ENCODE data around the gene DUOXA1.
A peak's percentile ranks its signal among the peaks of the same experiment; 100 is the strongest.

DUOXA1 gene

GRCh38 chr15:45133561-45133920 is 3.9 kb upstream of the DUOXA1 start:
- H3K4me3 ChIP-seq (ENCODE audit: insufficient read depth, low read depth, low read length, poor library complexity, severe bottlenecking) = no peak overlapping the region
- H3K27ac ChIP-seq (ENCODE audit: insufficient read depth, low read length, poor library complexity, severe bottlenecking) = no peak overlapping the region
- peaks cover 5% of the 10 kb centered on the region for H3K4me1 ChIP-seq (ENCODE audit: control insufficient read depth, insufficient read depth, low read length, poor library complexity, severe bottlenecking)
- peaks cover 45% of the 10 kb centered on the region for H3K27me3 ChIP-seq (replicated peaks; ENCODE audit: control insufficient read depth, insufficient read depth, low read length, poor library complexity, severe bottlenecking)
- DNase-seq = no peak
- H3K36me3 ChIP-seq (ENCODE audit: control insufficient read depth, insufficient read depth, low read length) = no peaks in the 10 kb centered on the region
- H3K9me3 ChIP-seq (ENCODE audit: control insufficient read depth, low read length) = no peaks in the 10 kb centered on the region

GRCh38 chr15:45132844-45133560 is 3.3 kb upstream of the DUOXA1 start:
- Histone ChIP-seq H3K27me3 (replicated peaks; ENCODE audit: control insufficient read depth, insufficient read depth, low read length, poor library complexity, severe bottlenecking) (peaks cover 49% of the 10 kb centered on the region), H3K4me3 (ENCODE audit: insufficient read depth, low read depth, low read length, poor library complexity, severe bottlenecking) (no peak overlapping the region)

GRCh38 chr15:45131510-45131909 is 1.8 kb upstream of the DUOXA1 start:
- peaks cover 5% of the 10 kb centered on the region for H3K4me1 ChIP-seq (ENCODE audit: control insufficient read depth, insufficient read depth, low read length, poor library complexity, severe bottlenecking)

More at GRCh38 chr15:45132844-45133560, 3.3 kb upstream of the DUOXA1 start:
- DNase-seq = no peak
- H3K27ac ChIP-seq (ENCODE audit: insufficient read depth, low read length, poor library complexity, severe bottlenecking) = no peak overlapping the region
- peaks cover 5% of the 10 kb centered on the region for H3K4me1 ChIP-seq (ENCODE audit: control insufficient read depth, insufficient read depth, low read length, poor library complexity, severe bottlenecking)
- H3K9me3 ChIP-seq (ENCODE audit: control insufficient read depth, low read length) = no peaks in the 10 kb centered on the region
- no peaks in the 10 kb centered on the region for H3K36me3 ChIP-seq (ENCODE audit: control insufficient read depth, insufficient read depth, low read length)

GRCh38 chr15:45130291-45131000 is 767 bp upstream of the DUOXA1 start:
- H3K9me3 ChIP-seq (ENCODE audit: control insufficient read depth, low read length) = no peaks in the 10 kb centered on the region
- peaks cover 5% of the 10 kb centered on the region for H3K4me1 ChIP-seq (ENCODE audit: control insufficient read depth, insufficient read depth, low read length, poor library complexity, severe bottlenecking)
- H3K36me3 ChIP-seq (ENCODE audit: control insufficient read depth, insufficient read depth, low read length) = no peaks in the 10 kb centered on the region
- H3K27ac ChIP-seq (ENCODE audit: insufficient read depth, low read length, poor library complexity, severe bottlenecking) = no peak overlapping the region
- H3K4me3 ChIP-seq (ENCODE audit: insufficient read depth, low read depth, low read length, poor library complexity, severe bottlenecking) = no peak overlapping the region
- no peak for DNase-seq
- H3K27me3 ChIP-seq (replicated peaks; ENCODE audit: control insufficient read depth, insufficient read depth, low read length, poor library complexity, severe bottlenecking) = peaks cover 38% of the 10 kb centered on the region

More at GRCh38 chr15:45131510-45131909, 1.8 kb upstream of the DUOXA1 start:
- Histone ChIP-seq H3K4me3 (ENCODE audit: insufficient read depth, low read depth, low read length, poor library complexity, severe bottlenecking) (no peak overlapping the region), H3K36me3 (ENCODE audit: control insufficient read depth, insufficient read depth, low read length) (no peaks in the 10 kb centered on the region), H3K9me3 (ENCODE audit: control insufficient read depth, low read length) (no peaks in the 10 kb centered on the region), H3K27me3 (replicated peaks; ENCODE audit: control insufficient read depth, insufficient read depth, low read length, poor library complexity, severe bottlenecking) (peaks cover 46% of the 10 kb centered on the region), H3K27ac (ENCODE audit: insufficient read depth, low read length, poor library complexity, severe bottlenecking) (no peak overlapping the region)
- DNase-seq = no peak

GRCh38 chr15:45128971-45129639 is 574 bp downstream of the DUOXA1 start:
- Histone ChIP-seq H3K4me3 (ENCODE audit: insufficient read depth, low read depth, low read length, poor library complexity, severe bottlenecking) (peak overlapping the region; percentile 5), H3K36me3 (ENCODE audit: control insufficient read depth, insufficient read depth, low read length) (no peaks in the 10 kb centered on the region), H3K4me1 (ENCODE audit: control insufficient read depth, insufficient read depth, low read length, poor library complexity, severe bottlenecking) (no peaks in the 10 kb centered on the region), H3K27me3 (replicated peaks; ENCODE audit: control insufficient read depth, insufficient read depth, low read length, poor library complexity, severe bottlenecking) (peaks cover 30% of the 10 kb centered on the region), H3K27ac (ENCODE audit: insufficient read depth, low read length, poor library complexity, severe bottlenecking) (no peak overlapping the region), H3K9me3 (ENCODE audit: control insufficient read depth, low read length) (no peaks in the 10 kb centered on the region)
- no peak for DNase-seq

- Histone ChIP-seq H3K4me1 (ENCODE audit: control insufficient read depth, insufficient read depth, low read length, poor library complexity, severe bottlenecking) (no peaks in the 10 kb centered on the region), H3K9me3 (ENCODE audit: control insufficient read depth, low read length) (no peaks in the 10 kb centered on the region), H3K4me3 (ENCODE audit: insufficient read depth, low read depth, low read length, poor library complexity, severe bottlenecking) (no peak overlapping the region), H3K27me3 (replicated peaks; ENCODE audit: control insufficient read depth, insufficient read depth, low read length, poor library complexity, severe bottlenecking) (peaks cover 25% of the 10 kb centered on the region), H3K36me3 (ENCODE audit: control insufficient read depth, insufficient read depth, low read length) (no peaks in the 10 kb centered on the region), H3K27ac (ENCODE audit: insufficient read depth, low read length, poor library complexity, severe bottlenecking) (no peak overlapping the region)
- DNase-seq = peak in 1 of 3 donors; percentile 29
Measured at GRCh38 chr15:45126535-45127158, 3.0 kb downstream of the DUOXA1 start.

- Histone ChIP-seq H3K27me3 (replicated peaks; ENCODE audit: control insufficient read depth, insufficient read depth, low read length, poor library complexity, severe bottlenecking) (peaks cover 10% of the 10 kb centered on the region), H3K27ac (ENCODE audit: insufficient read depth, low read length, poor library complexity, severe bottlenecking) (no peak overlapping the region), H3K4me3 (ENCODE audit: insufficient read depth, low read depth, low read length, poor library complexity, severe bottlenecking) (no peak overlapping the region), H3K36me3 (ENCODE audit: control insufficient read depth, insufficient read depth, low read length) (no peaks in the 10 kb centered on the region), H3K9me3 (ENCODE audit: control insufficient read depth, low read length) (no peaks in the 10 kb centered on the region), H3K4me1 (ENCODE audit: control insufficient read depth, insufficient read depth, low read length, poor library complexity, severe bottlenecking) (no peaks in the 10 kb centered on the region)
- DNase-seq = no peak
Measured at GRCh38 chr15:45123397-45123796, 6.3 kb downstream of the DUOXA1 start.

- no peaks in the 10 kb centered on the region for H3K36me3 ChIP-seq (ENCODE audit: control insufficient read depth, insufficient read depth, low read length)
- no peak overlapping the region for H3K27ac ChIP-seq (ENCODE audit: insufficient read depth, low read length, poor library complexity, severe bottlenecking)
- no peak for DNase-seq
- peaks cover 6% of the 10 kb centered on the region for H3K4me1 ChIP-seq (ENCODE audit: control insufficient read depth, insufficient read depth, low read length, poor library complexity, severe bottlenecking)
- H3K9me3 ChIP-seq (ENCODE audit: control insufficient read depth, low read length) = no peaks in the 10 kb centered on the region
- H3K27me3 ChIP-seq (replicated peaks; ENCODE audit: control insufficient read depth, insufficient read depth, low read length, poor library complexity, severe bottlenecking) = peaks cover 10% of the 10 kb centered on the region
- no peak overlapping the region for H3K4me3 ChIP-seq (ENCODE audit: insufficient read depth, low read depth, low read length, poor library complexity, severe bottlenecking)
Measured at GRCh38 chr15:45122719-45123118, 7.0 kb downstream of the DUOXA1 start.

GRCh38 chr15:45121706-45122417 is 7.8 kb downstream of the DUOXA1 start:
- Histone ChIP-seq H3K27ac (ENCODE audit: insufficient read depth, low read length, poor library complexity, severe bottlenecking) (no peak overlapping the region), H3K27me3 (replicated peaks; ENCODE audit: control insufficient read depth, insufficient read depth, low read length, poor library complexity, severe bottlenecking) (peaks cover 19% of the 10 kb centered on the region), H3K4me1 (ENCODE audit: control insufficient read depth, insufficient read depth, low read length, poor library complexity, severe bottlenecking) (peaks cover 13% of the 10 kb centered on the region), H3K36me3 (ENCODE audit: control insufficient read depth, insufficient read depth, low read length) (no peaks in the 10 kb centered on the region), H3K9me3 (ENCODE audit: control insufficient read depth, low read length) (no peaks in the 10 kb centered on the region), H3K4me3 (ENCODE audit: insufficient read depth, low read depth, low read length, poor library complexity, severe bottlenecking) (no peak overlapping the region)
- no peak for DNase-seq
